Thyroid gland (tissue), 4 donors: Measurements from ENCODE around the gene BIVM.

Experiments used
- CTCF ChIP-seq, 6 experiments: fragments of 200-600 bp in 3 of 6; fragments of 450-650 bp in 3 of 6; sonication (generic) in 3 of 6; IDR thresholded peaks; one replicate each; pipeline ENCODE4 v1.5.1; 2016 to 2019; ENCODE audit warnings: antibody characterized with exemption in 6 of 6, mild to moderate bottlenecking in 2 of 6, inconsistent platforms in 1 of 6, moderate library complexity in 1 of 6
- POLR2A ChIP-seq, 2 donors: fragments of 450-650 bp; IDR thresholded peaks; one replicate each; pipeline ENCODE4 v1.6.1; 2017; ENCODE audit warnings: antibody characterized with exemption in 2 of 2, mild to moderate bottlenecking in 2 of 2, moderate library complexity in 1 of 2

GRCh38 chr13:102799426-102800144 lies 666 bp downstream of the BIVM start:
- TF ChIP-seq CTCF (IDR thresholded peaks at IDR 0.05), result no peak
- TF ChIP-seq POLR2A (IDR thresholded peaks at IDR 0.05), result no peak
